SK-N-MC (cell line): ENCODE data around the gene NAA50.

Source experiments
- EZH2 ChIP-seq: fragments of 200-600 bp; sonication (generic); IDR thresholded peaks from one replicate; pipeline ENCODE4 v1.6.1; 2017; ENCODE audit warnings: antibody characterized with exemption
- FOXP2 ChIP-seq: optimal IDR thresholded peaks from 2 replicates; pipeline ENCODE3; 2011; ENCODE audit warnings: mild to moderate bottlenecking, moderate library complexity; ENCODE audit not compliant: insufficient read depth; ENCODE audit errors: extremely low read length, control extremely low read depth
- POLR2AphosphoS5 ChIP-seq: IDR thresholded peaks from 2 replicates; pipeline ENCODE4 v1.6.1; 2012; ENCODE audit warnings: mild to moderate bottlenecking, low read depth, low read length, borderline replicate concordance

DNA sequence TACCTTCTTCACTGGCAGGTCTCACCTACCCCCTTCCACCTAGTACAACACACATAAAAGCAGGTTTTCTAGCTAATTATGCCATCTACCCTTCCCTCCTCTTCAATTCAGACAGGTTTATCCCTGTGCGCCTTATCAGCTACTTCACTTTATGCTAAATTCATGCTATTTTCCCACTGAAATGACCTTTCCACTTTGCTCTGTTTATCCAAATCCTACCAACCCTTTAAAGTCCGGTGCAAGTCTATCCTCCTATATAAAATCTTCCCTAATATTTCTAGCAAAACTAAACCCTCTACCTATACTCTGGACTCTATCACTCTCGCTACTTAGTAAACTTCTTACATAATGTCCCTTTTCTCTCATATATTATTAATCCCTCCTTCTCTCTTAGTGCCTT, 55.6 kb downstream of the NAA50 start:
- TF ChIP-seq POLR2AphosphoS5 (no peak), EZH2 (no peak), FOXP2 (no peak)
